DOHH2 (cell line): ENCODE measurements around the gene PPP1R26.

Experiments used
- H3F3A ChIP-seq: fragments of 200-600 bp; sonication (generic), shearing (Covaris generic); 2 replicates; pipeline ENCODE4 v1.6.0; 2016; ENCODE audit warnings: antibody characterized with exemption, mild to moderate bottlenecking; ENCODE audit not compliant: control insufficient read depth, insufficient read depth
- H3K27ac ChIP-seq: fragments of 200-600 bp; sonication (generic); 2 replicates; pipeline ENCODE4 v1.5.1; 2014; ENCODE audit warnings: low read depth, mild to moderate bottlenecking, low read length, moderate library complexity
- H3K27me3 ChIP-seq: fragments of 200-600 bp; sonication (generic); 2 replicates; pipeline ENCODE4 v1.6.1; 2014; ENCODE audit warnings: mild to moderate bottlenecking, low read length, mixed read lengths; ENCODE audit not compliant: control insufficient read depth
- H3K36me3 ChIP-seq: fragments of 200-600 bp; sonication (generic); 2 replicates; pipeline ENCODE4 v1.6.1; 2014; ENCODE audit warnings: mild to moderate bottlenecking, low read length, moderate library complexity, mixed read lengths; ENCODE audit not compliant: control insufficient read depth
- H3K4me1 ChIP-seq: fragments of 200-600 bp; sonication (generic); 2 replicates; pipeline ENCODE4 v1.6.1; 2014; ENCODE audit warnings: mild to moderate bottlenecking, low read length, mixed read lengths; ENCODE audit not compliant: control insufficient read depth
- H3K4me2 ChIP-seq: fragments of 200-600 bp; sonication (generic); 2 replicates; pipeline ENCODE4 v1.6.0; 2014; ENCODE audit warnings: mild to moderate bottlenecking, low read length, moderate library complexity
- H3K4me3 ChIP-seq: fragments of 200-600 bp; sonication (generic); 2 replicates; pipeline ENCODE4 v1.5.1; 2014; ENCODE audit warnings: mild to moderate bottlenecking, low read length, mixed read lengths
- H3K79me2 ChIP-seq: fragments of 200-600 bp; sonication (generic); 2 replicates; pipeline ENCODE4 v1.6.1; 2014; ENCODE audit warnings: mild to moderate bottlenecking, low read length, mixed read lengths; ENCODE audit not compliant: control insufficient read depth
- H3K9me2 ChIP-seq: fragments of 200-600 bp; sonication (generic); replicated peaks from 2 replicates; pipeline ENCODE4 v1.6.1; 2014; ENCODE audit warnings: mild to moderate bottlenecking, low read length, mixed read lengths; ENCODE audit not compliant: control insufficient read depth
- H3K9me3 ChIP-seq: fragments of 200-600 bp; sonication (generic); 2 replicates; pipeline ENCODE4 v1.6.1; 2014; ENCODE audit warnings: antibody characterized with exemption, low read length, mixed read lengths; ENCODE audit not compliant: control insufficient read depth, insufficient read depth
- H4K20me1 ChIP-seq: fragments of 200-600 bp; sonication (generic); 2 replicates; pipeline ENCODE4 v1.6.0; 2014; ENCODE audit warnings: low read depth, mild to moderate bottlenecking, antibody characterized with exemption, low read length, moderate library complexity; ENCODE audit not compliant: control insufficient read depth, insufficient read depth
- CTCF ChIP-seq: fragments of 200-600 bp; sonication (generic); IDR thresholded peaks from one replicate; pipeline ENCODE4 v1.5.1; 2014; ENCODE audit warnings: antibody characterized with exemption, mild to moderate bottlenecking, low read depth, low read length; ENCODE audit not compliant: poor library complexity, severe bottlenecking
- EZH2phosphoT487 ChIP-seq: fragments of 200-600 bp; sonication (generic); IDR thresholded peaks from 2 replicates; pipeline ENCODE4 v1.6.1; 2017; ENCODE audit warnings: borderline replicate concordance, mild to moderate bottlenecking, antibody characterized with exemption, low read length, moderate library complexity, mixed read lengths

PPP1R26 gene

GRCh38 chr9:135498381-135499126 is 19.0 kb downstream of the PPP1R26 start:
- Histone ChIP-seq H3K4me2 (no peak overlapping the region), H3K4me1 (peaks cover 25% of the 10 kb centered on the region), H3K36me3 (peaks cover 30% of the 10 kb centered on the region), H3K9me3 (no peaks in the 10 kb centered on the region), H3K4me3 (no peak overlapping the region), H3K27me3 (peaks cover 9% of the 10 kb centered on the region), H3K79me2 (peaks cover 30% of the 10 kb centered on the region), H3F3A (no peaks in the 10 kb centered on the region), H3K27ac (no peak overlapping the region), H4K20me1 (peaks cover 10% of the 10 kb centered on the region), H3K9me2 (no peaks in the 10 kb centered on the region)
- TF ChIP-seq EZH2phosphoT487, result no peak
- TF ChIP-seq CTCF, result no peak

GRCh38 chr9:135499326-135500070 is 19.9 kb downstream of the PPP1R26 start:
- no peak overlapping the region for H3K27ac ChIP-seq
- peaks cover 9% of the 10 kb centered on the region for H3K27me3 ChIP-seq
- TF ChIP-seq CTCF (peak; percentile 21), EZH2phosphoT487 (no peak)
- H4K20me1 ChIP-seq, result peaks cover 10% of the 10 kb centered on the region
- peaks cover 40% of the 10 kb centered on the region for H3K36me3 ChIP-seq
- H3K4me1 ChIP-seq, result peaks cover 25% of the 10 kb centered on the region
- H3K4me2 ChIP-seq, result peak overlapping the region; percentile 100
- H3K9me3 ChIP-seq, result no peaks in the 10 kb centered on the region
- no peaks in the 10 kb centered on the region for H3K9me2 ChIP-seq
- no peaks in the 10 kb centered on the region for H3F3A ChIP-seq
- peaks cover 30% of the 10 kb centered on the region for H3K79me2 ChIP-seq
- H3K4me3 ChIP-seq, result peak overlapping the region; percentile 93

- no peaks in the 10 kb centered on the region for H3K9me3 ChIP-seq
- peaks cover 9% of the 10 kb centered on the region for H3K27me3 ChIP-seq
- H3K4me2 ChIP-seq, result peak overlapping the region; percentile 100
- H3K4me1 ChIP-seq, result peaks cover 25% of the 10 kb centered on the region
- no peaks in the 10 kb centered on the region for H3F3A ChIP-seq
- H3K9me2 ChIP-seq, result no peaks in the 10 kb centered on the region
- TF ChIP-seq EZH2phosphoT487, result no peak
- no peak for TF ChIP-seq CTCF
- H3K27ac ChIP-seq, result no peak overlapping the region
- H3K4me3 ChIP-seq, result peak overlapping the region; percentile 93
- H3K36me3 ChIP-seq, result peaks cover 45% of the 10 kb centered on the region
- H4K20me1 ChIP-seq, result peaks cover 13% of the 10 kb centered on the region
- H3K79me2 ChIP-seq, result peaks cover 30% of the 10 kb centered on the region
Measured at GRCh38 chr9:135500071-135500524, 20.5 kb downstream of the PPP1R26 start.
